Ishikawa (cell line): ENCODE results near the gene NAT8L.

Experiments
- CEBPB ChIP-seq: IDR thresholded peaks from 2 replicates; pipeline ENCODE4 v1.6.1; 2012
- CREB1 ChIP-seq: IDR thresholded peaks from 2 replicates; pipeline ENCODE4 v1.6.1; 2012; ENCODE audit warnings: low read depth
- EGR1 ChIP-seq: IDR thresholded peaks from 2 replicates; pipeline ENCODE4 v1.6.1; 2012
- EP300 ChIP-seq: IDR thresholded peaks from 2 replicates; pipeline ENCODE4 v1.6.1; 2012; ENCODE audit warnings: borderline replicate concordance
- FOXM1 ChIP-seq: IDR thresholded peaks from 2 replicates; pipeline ENCODE4 v1.6.1; 2012; ENCODE audit warnings: low read depth, borderline replicate concordance
- NFIC ChIP-seq: IDR thresholded peaks from 2 replicates; pipeline ENCODE4 v1.6.1; 2012
- RAD21 ChIP-seq: IDR thresholded peaks from 2 replicates; pipeline ENCODE4 v1.6.1; 2012; ENCODE audit warnings: low read depth
- TAF1 ChIP-seq: IDR thresholded peaks from 2 replicates; pipeline ENCODE4 v1.6.1; 2012; ENCODE audit warnings: low read depth, mild to moderate bottlenecking
- TCF12 ChIP-seq: IDR thresholded peaks from 2 replicates; pipeline ENCODE4 v1.6.1; 2012; ENCODE audit warnings: low read depth
- TEAD4 ChIP-seq: IDR thresholded peaks from 2 replicates; pipeline ENCODE4 v1.6.1; 2012
- YY1 ChIP-seq: IDR thresholded peaks from 2 replicates; pipeline ENCODE4 v1.6.1; 2012; ENCODE audit warnings: low read depth
- ZBTB7A ChIP-seq: IDR thresholded peaks from 2 replicates; pipeline ENCODE4 v1.6.1; 2012; ENCODE audit warnings: low read depth
- TF ChIP-seq, protein P1 (sequence below): IDR thresholded peaks from 2 replicates; pipeline ENCODE4 v1.6.1; 2012
- TF ChIP-seq, protein P2 (sequence below): IDR thresholded peaks from 2 replicates; pipeline ENCODE4 v1.6.1; 2012
- TF ChIP-seq, protein P3 (sequence below): IDR thresholded peaks from 2 replicates; pipeline ENCODE4 v1.6.1; 2012; ENCODE audit warnings: low read depth, mild to moderate bottlenecking

Gene NAT8L

DNA sequence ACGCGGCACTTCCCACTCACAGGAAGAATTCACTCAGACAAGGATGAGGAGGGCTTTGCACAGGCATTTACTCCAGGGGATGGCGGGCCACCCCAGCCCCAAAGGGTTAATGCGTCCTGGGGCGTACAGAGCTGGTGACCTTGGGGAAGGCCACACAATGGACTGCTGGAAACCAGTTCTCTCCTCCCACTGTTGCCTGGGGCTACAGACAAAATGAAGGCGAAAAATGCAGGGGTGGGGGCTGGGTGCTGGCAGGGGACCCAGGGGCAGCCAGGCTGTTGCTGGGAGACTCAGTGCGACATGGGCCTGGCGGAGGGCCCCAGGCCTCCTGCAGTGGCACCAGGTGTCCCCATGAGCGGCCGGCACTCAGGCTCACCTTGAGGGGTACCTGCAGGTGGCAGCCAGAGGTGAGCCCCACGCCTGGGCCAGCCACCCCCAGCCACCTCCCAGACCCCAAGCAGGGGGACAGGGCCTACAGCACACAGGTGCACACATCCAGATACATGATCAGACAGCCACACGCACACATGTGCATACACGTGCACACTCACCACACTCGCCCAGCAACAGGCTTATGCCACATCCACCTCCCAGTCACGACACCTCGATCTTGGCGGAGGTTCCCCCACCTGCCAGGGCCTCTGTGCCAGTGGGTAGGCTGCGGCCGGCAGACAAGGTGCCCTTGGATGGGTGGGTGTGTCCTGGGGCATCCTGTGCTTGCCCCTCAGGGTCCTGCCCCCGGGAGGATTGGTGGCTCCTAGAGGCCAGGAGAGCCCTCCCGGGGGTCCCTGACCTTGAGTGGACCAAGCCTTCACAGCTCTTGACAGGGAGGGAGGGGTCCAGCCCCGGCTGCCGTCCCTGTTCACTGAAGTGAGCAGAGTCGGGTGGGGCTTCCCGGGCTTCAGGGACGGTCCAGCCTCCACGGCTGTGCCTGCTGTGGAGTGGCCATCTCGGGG is 13.1 kb downstream of the NAT8L start:
- TF ChIP-seq YY1 (peak; percentile 70), TEAD4 (peak; percentile 36), RAD21 (peak; percentile 21; the same call in 1 of the 2 replicates), CEBPB (no peak), EGR1 (peak; percentile 32; the same call in 1 of the 2 replicates), FOXM1 (no peak), NFIC (peak; percentile 48; the same call in 1 of the 2 replicates), EP300 (peak; percentile 71), TCF12 (peak; percentile 70)
- TF ChIP-seq, protein P1, sequence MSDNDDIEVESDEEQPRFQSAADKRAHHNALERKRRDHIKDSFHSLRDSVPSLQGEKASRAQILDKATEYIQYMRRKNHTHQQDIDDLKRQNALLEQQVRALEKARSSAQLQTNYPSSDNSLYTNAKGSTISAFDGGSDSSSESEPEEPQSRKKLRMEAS, result peak; percentile 35
- TF ChIP-seq, protein P2, sequence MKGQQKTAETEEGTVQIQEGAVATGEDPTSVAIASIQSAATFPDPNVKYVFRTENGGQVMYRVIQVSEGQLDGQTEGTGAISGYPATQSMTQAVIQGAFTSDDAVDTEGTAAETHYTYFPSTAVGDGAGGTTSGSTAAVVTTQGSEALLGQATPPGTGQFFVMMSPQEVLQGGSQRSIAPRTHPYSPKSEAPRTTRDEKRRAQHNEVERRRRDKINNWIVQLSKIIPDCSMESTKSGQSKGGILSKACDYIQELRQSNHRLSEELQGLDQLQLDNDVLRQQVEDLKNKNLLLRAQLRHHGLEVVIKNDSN, result no peak

DNA sequence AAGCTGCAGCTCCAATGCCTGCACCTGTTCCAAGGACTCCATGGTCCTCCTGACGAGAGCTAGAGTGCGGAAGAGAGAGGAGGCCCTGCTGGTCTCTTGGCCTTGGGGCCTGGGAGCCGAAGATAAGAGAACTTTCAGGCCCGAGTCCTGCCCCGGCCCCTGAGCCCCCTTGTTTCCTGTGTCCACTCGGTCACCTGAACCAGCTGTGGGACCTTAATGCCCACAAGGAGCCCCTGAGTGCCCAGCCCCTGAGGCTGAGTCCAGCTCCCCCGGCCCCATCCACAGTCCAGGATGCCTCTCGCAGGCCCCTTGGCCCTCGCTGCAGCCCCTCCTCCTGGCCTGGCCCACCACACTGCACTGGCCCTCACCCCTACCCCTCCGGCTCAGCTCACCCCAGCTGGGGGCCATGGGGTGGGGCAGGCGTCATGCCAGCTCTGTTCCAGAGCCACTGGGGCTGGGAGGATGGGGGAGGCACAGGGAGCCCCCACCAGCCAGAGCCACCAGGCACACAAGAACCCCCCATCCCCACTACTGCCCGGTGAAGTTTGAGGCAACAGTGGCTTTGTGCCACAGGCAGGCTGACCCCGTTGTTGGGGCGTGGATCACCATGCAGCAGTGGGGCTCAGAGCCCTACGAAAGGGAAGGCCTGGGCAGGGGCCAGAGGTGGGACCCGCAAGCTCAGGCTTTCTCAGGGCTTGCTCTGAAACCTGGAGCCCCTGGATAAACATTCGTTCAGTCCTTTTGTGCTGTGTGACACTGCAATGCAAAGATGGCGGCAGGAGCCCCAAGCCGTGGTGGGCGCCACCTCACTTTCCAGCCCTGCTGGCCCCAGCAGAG is 14.1 kb downstream of the NAT8L start:
- TF ChIP-seq TCF12 (no peak), TAF1 (no peak), EP300 (no peak), TEAD4 (no peak), NFIC (no peak), YY1 (no peak), FOXM1 (no peak), CEBPB (no peak), EGR1 (no peak), CREB1 (no peak)
- TF ChIP-seq, protein P3, sequence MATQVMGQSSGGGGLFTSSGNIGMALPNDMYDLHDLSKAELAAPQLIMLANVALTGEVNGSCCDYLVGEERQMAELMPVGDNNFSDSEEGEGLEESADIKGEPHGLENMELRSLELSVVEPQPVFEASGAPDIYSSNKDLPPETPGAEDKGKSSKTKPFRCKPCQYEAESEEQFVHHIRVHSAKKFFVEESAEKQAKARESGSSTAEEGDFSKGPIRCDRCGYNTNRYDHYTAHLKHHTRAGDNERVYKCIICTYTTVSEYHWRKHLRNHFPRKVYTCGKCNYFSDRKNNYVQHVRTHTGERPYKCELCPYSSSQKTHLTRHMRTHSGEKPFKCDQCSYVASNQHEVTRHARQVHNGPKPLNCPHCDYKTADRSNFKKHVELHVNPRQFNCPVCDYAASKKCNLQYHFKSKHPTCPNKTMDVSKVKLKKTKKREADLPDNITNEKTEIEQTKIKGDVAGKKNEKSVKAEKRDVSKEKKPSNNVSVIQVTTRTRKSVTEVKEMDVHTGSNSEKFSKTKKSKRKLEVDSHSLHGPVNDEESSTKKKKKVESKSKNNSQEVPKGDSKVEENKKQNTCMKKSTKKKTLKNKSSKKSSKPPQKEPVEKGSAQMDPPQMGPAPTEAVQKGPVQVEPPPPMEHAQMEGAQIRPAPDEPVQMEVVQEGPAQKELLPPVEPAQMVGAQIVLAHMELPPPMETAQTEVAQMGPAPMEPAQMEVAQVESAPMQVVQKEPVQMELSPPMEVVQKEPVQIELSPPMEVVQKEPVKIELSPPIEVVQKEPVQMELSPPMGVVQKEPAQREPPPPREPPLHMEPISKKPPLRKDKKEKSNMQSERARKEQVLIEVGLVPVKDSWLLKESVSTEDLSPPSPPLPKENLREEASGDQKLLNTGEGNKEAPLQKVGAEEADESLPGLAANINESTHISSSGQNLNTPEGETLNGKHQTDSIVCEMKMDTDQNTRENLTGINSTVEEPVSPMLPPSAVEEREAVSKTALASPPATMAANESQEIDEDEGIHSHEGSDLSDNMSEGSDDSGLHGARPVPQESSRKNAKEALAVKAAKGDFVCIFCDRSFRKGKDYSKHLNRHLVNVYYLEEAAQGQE, result no peak
- TF ChIP-seq, protein P2, result no peak
- TF ChIP-seq, protein P1, result no peak

DNA sequence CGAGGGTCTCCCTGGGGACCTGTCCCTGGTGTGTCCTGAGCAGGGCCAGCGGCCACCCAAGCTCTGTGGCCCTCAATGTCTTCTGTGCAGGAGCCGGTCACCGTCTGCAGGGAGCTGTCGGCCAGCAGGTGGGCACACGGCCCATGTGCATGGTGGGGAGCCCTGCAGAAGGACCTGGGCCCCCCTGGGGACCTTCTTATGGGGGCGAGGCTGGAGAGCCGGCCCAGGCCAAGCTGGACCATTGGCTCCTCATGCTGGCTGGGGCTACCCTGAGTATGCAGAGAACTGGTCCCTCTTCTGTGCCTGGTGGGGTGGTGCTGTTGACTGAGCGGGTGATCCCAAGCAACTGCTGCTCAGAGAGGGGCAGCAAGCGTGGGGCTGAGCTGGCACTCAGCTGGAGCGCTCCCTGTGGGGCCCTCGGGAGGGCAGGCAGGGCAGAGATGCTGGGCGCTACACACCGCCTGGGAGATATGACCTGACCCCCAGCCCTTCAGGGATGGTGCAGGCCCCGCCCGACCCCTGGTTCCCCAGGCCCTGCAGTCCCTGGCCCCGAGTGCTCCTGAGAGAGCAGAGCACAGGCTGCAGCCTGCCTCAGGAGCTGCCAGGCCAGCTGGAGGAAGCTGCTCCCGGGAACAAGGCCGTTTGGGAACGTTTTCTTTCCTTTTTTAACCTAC is 14.8 kb downstream of the NAT8L start:
- TF ChIP-seq NFIC (no peak), ZBTB7A (no peak), TCF12 (no peak), EP300 (no peak), CEBPB (no peak), CREB1 (no peak), YY1 (no peak), EGR1 (no peak), FOXM1 (no peak), TAF1 (no peak), RAD21 (no peak), TEAD4 (no peak)
- TF ChIP-seq, protein P3, result no peak
- TF ChIP-seq, protein P2, result no peak

DNA sequence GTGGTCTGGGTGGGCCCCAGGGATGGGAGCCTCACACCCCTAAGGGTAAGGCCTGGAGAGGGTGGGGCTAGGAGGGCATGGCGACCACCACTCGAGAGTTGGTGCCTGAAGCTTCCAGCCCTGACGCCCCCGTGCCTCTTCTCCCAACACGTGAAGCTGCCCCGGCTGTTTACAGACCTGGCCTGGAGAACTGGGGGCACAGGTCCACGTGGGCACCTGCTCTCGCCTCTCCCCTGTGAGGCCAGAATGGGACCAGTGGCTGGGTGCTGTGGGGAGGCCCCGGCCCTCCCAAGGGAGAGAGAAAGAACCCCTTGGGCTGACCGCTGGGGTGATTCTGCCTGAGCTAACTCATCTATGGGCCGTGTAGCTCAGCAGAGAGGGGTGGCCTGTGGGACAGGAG is 15.5 kb downstream of the NAT8L start:
- TF ChIP-seq TAF1, result no peak
- TF ChIP-seq CEBPB, result no peak
- TF ChIP-seq NFIC, result no peak
- no peak for TF ChIP-seq TEAD4
- TF ChIP-seq, protein P3, result no peak
- TF ChIP-seq, protein P1, result no peak
- TF ChIP-seq YY1, result no peak
- TF ChIP-seq FOXM1, result no peak
- TF ChIP-seq TCF12, result no peak
- no peak for TF ChIP-seq RAD21
- no peak for TF ChIP-seq ZBTB7A
- TF ChIP-seq CREB1, result no peak
- no peak for TF ChIP-seq EGR1
- TF ChIP-seq, protein P2, result no peak
- no peak for TF ChIP-seq EP300
